Activated CD8-positive, alpha-beta memory T cell treated with anti-CD3 and anti-CD28 coated beads for 48 hours (primary cell): Measurements from ENCODE around the gene CCDC30.
A peak's percentile ranks its signal among the peaks of the same experiment; 100 is the strongest.
"Not testable (repeated sequence)": the region's sequence is repeated elsewhere in the genome, so short reads cannot be mapped to it uniquely, and the experiment has no call there.

Experiments
- DNase-seq, 3 experiments: peaks; one replicate each; pipeline ENCODE4 v3.0.0-alpha.2; 2020; ENCODE audit warnings: low read depth in 2 of 3, low spot score in 2 of 3

The CCDC30 gene

DNA sequence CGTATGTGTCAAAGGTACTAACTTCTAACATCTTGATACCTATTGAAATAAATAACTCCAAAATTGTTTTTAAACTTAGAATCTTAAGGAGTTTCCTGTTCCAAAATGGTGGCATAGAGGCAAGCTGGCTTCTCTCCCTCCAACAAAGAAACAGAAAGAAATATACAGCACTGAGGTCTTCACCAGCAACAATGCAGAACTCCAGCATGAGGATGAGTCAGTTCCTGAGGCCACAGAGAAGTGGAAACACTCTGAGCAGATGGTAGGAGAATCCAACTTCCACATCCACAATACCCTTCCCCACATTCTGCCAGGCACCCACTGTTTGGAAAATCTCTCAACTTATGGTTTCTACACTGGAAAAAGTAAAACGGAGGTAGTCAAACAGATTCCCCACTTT is 183.0 kb downstream of the CCDC30 start:
- DNase-seq: no peak

DNA sequence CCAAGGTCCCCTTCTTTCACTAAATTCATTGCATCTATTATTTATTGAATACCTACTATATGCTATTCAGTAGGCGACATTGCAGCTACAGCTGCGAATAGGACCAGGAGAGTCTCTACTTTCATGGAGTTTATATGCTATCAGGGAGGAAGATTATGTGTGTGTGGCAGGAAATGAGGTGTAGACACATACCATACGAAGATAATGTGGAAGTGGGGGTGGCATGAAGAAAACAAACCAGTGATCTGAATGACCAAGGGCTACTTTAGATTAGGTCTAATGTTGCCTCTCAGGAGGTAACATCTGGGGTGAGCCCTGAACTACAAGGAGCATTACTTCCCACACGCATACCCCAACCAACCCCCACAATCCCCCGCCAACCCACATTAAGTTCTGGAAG is 194.1 kb downstream of the CCDC30 start:
- no peak for DNase-seq

GRCh38 chr1:42657981-42658876 is 195.1 kb downstream of the CCDC30 start, which contains the start of gene PPIH:
TSS of gene PPIH (plus strand) at chr1:42658423. CDS start at chr1:42658447, 24 bp downstream.
- peak; percentile 80 to 89 (median 88) for DNase-seq

- no peak for DNase-seq
Observed at GRCh38 chr1:42658877-42659337, 195.8 kb downstream of the CCDC30 start.

GRCh38 chr1:42660907-42661500 is 197.9 kb downstream of the CCDC30 start:
- DNase-seq: no peak

- no peak for DNase-seq
Observed at GRCh38 chr1:42669936-42670335, 206.8 kb downstream of the CCDC30 start.

GRCh38 chr1:42670425-42670824 is 207.3 kb downstream of the CCDC30 start:
- DNase-seq: no peak

GRCh38 chr1:42674214-42674613 is 211.1 kb downstream of the CCDC30 start:
- no peak for DNase-seq

DNA sequence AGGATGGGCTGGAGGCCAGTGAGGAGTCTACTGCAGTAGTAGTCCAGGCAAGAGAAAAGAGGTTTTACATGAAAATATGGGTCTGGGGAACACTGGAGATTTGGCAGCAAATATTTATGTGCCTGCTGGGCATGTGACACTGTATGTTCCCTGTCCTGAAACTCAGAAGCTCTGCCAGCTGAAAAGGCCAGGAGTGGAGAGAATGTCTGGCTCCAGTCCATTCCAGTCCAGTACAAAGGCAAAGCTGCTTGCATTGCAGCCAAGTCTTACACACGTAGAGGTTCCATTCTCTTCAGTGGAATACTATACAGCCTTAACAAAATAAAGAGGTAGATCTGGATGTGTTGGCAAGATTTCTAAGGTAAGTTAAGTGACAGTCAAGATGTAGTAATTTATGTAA is 211.6 kb downstream of the CCDC30 start:
- no peak for DNase-seq

- DNase-seq: no peak
Observed at GRCh38 chr1:42675467-42675866, 212.4 kb downstream of the CCDC30 start.

GRCh38 chr1:42676534-42677087 is 213.5 kb downstream of the CCDC30 start:
- no peak for DNase-seq

- DNase-seq: no peak
Observed at GRCh38 chr1:42679364-42679983, 216.4 kb downstream of the CCDC30 start.

DNA sequence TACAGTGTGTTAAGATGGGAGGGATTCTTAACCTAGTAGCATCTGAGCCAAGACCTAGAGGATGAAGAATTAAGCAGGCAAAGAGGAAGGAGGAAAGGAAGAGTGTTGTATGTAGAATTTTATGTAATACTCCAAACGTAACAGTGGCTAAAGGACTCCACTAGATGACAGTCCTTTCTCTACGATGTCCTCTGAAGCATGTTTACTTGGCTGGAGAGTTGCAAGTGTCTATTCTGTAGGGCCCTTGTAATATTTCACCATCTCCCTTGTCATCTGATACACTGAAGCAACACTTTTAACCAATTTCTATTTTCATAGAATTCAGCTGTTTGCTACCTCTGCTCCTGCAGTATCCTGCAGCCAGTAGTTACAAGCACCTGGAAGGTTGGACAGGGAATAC is 217.0 kb downstream of the CCDC30 start:
- DNase-seq: no peak

- no peak for DNase-seq
Observed at GRCh38 chr1:42680921-42681683, 218.0 kb downstream of the CCDC30 start.

- peak; percentile 85 to 86 (median 86) for DNase-seq
Observed at GRCh38 chr1:42681741-42682483, 218.8 kb downstream of the CCDC30 start, which contains the start of gene YBX1. TSS of gene YBX1 (plus strand) at chr1:42682418. CDS start at chr1:42682566, 148 bp downstream.

GRCh38 chr1:42682484-42682738 is 219.3 kb downstream of the CCDC30 start:
- not testable (repeated sequence) for DNase-seq

GRCh38 chr1:42682739-42683531 is 219.8 kb downstream of the CCDC30 start:
- peak; percentile 10 to 44 (median 37) for DNase-seq

- DNase-seq: no peak
Observed at GRCh38 chr1:42684139-42684538, 221.1 kb downstream of the CCDC30 start.

- no peak for DNase-seq
Observed at GRCh38 chr1:42686418-42686817, 223.3 kb downstream of the CCDC30 start.
